GM19463 (cell line): ENCODE data around the gene UCN2.

ENCODE experiments used
- ATAC-seq: cut with Tn5 transposase; IDR thresholded peaks from one replicate; pipeline ENCODE4 v1.9.1; 2021; ENCODE audit warnings: mild to moderate bottlenecking, moderate library complexity; ENCODE audit not compliant: unreplicated experiment

Gene UCN2, protein sequence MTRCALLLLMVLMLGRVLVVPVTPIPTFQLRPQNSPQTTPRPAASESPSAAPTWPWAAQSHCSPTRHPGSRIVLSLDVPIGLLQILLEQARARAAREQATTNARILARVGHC

GRCh38 chr3:48563382-48563918 lies at the start of gene UCN2:
Gene UCN2 (minus strand): TSS chr3:48563781. CDS start chr3:48563124, 657 bp downstream.
- ATAC-seq: no peak

DNA sequence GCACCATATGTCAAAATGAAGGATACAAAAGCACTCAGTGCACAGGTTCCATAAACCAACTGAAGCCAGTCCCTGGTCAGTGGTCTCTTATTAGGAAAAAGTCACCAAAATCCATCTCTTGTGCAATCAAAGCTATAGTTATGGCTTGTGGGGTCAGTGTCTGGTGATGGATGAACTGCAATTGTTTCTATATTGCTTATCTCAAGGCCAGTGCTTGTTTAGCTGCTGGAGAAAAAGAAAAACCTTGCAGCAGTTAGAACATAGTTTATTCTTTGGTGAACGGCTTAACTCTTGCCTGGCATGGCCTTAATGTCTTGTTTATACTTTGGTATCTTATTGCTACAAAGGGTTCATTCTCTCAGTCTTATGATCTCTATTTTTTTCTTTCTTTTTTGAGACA lies 48.7 kb upstream of the UCN2 start:
- ATAC-seq: no peak

DNA sequence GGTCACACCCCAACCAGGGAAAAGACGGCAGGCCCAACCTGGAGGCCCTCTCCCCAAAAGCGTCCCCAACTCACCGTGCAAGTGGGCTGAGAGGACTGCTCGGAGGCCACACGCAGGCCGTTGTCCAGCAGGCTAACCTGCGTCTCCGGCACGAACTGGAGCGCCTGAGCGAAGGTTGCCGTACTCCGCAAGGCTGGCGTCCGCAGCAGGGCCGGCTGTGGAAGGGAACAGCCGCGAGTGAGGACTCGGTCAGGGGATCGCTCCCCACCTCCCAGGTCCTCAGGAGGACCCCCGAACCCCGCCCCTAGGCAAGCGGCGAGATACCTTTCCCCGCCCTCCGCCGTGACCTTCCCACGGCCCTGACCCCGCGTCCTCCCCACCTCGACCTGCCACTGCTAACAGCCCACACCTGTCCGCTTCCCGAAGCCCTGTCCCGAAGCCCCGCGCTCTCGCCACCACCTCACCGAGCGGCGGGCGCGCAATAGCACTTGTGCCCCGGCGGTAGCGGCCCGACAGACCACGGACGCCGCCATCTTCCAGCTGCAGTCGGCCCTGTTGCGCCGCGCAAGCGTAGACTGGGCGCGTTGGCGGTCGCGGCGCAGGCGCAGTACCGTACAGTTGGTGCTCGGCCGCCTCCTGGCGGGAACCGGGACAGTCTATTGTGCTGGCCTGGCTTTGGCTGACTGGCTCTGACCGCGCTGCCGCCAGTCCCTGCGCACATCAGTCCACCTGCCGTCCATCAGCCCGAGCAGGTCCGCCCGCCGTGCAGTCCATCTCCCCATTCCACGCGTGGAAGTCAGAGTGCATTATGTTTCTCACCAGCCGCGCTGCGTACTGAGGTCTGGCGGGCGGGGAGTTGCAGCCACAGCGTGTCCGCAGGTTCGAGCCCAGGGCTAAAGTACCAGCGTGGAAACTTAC lies 45.8 kb upstream of the UCN2 start, which contains the start of gene UQCRC1:
TSS of gene UQCRC1 (minus strand) at position 559 of the 918 bp plus-strand sequence. CDS start at position 533, 26 bp downstream.
- peak; percentile 99 for ATAC-seq

- no peak for ATAC-seq
Measured at GRCh38 chr3:48607519-48607918, 43.9 kb upstream of the UCN2 start.

GRCh38 chr3:48601622-48601994 lies 38.0 kb upstream of the UCN2 start:
- ATAC-seq: no peak

GRCh38 chr3:48600711-48601621 lies 37.4 kb upstream of the UCN2 start:
- no peak for ATAC-seq

DNA sequence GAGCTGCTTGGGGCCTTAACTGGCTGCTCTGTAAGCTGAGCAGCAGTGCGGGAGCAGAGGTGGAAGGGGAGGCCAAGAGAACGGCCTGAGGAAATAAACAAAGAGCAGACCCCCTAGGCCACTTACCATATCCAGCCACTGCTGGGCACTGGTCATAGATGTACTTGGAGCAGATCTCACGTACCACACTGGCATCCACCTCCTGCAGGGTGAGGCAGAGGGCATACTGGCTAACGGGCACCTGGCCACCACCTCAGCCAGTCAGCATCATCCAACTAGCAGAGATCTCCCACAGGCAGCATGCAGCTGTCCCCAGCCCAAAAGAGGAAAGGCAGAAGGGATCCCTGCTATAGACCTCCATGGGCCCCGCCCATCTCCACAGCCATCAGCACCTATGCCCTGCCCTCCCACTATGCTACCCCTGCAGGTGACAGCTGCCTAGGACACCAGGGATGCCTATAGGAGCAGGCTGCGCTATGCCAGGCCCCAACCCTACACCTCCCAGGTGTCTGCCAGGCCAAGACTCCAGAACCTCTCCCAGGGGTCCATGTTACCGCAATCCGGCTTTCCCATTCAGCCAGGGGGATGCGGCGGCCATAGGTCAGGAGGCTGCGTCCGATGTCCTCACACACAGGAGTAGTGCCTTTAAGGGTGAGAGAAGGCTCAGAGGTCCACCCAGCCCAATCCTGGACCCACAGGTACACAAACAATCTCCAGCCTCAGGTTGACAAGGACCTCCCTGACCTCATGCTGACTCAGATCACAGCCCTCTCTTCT lies 36.1 kb upstream of the UCN2 start:
- ATAC-seq: no peak

DNA sequence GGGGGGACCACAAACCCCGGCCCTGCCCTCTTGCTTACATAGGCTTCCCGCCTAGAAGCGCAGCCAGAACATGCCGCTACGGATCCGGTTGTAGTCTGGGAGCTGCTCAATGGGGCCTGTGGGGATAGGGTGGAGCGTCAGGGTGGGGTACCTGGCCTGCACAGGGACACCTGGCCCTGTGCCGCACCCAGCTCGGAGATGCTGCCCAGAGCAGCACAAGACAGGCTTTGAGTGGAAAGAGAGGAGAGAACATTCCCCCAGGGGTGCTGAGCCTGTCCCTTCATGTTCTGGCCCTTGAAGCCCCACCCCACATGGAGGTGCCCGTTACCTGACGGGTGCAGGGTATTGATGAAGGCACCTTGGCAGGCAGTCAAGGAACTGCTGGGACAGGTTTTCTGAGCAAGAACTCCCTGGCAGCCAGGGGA lies 35.5 kb upstream of the UCN2 start:
- ATAC-seq: no peak

- ATAC-seq: no peak
Measured at GRCh38 chr3:48598323-48599076, 34.9 kb upstream of the UCN2 start.

GRCh38 chr3:48597408-48597800 lies 33.8 kb upstream of the UCN2 start:
- ATAC-seq: no peak

DNA sequence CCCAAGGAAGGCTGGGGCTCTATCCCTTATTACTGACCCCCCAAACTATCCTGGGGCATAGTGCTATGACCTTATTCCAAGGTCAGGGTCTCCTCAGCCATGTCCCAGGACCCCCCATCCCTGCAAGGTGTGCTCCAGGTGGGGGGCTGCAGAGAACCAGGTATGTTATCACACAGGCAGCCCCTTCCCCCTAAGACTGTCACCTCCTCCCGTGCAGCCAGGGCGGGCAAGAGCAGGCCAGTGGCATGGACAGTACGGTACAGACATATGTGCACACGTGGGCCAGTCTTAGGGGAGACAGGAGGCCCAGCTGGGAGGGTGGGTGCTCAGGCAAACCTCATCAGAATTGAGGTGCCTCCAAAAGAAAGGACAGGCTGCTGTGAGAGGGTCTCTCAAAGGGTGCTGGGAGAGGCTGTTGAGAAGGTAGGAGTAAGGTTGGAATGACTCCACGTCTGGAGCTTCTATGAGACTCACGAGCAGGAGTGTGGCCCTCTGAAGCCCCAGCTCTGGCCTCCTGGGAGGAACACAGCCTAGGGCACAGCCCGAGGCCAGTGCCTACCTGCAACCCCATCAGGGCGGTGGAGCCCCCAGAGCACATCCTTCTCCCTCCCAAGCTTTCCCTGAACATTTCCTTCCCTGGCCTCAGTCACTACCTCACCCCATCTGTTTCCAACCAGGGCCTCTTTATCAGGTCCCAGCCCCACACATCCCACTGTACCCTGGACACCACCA lies 33.3 kb upstream of the UCN2 start:
- ATAC-seq: no peak

GRCh38 chr3:48596157-48596556 lies 32.6 kb upstream of the UCN2 start:
- no peak for ATAC-seq

DNA sequence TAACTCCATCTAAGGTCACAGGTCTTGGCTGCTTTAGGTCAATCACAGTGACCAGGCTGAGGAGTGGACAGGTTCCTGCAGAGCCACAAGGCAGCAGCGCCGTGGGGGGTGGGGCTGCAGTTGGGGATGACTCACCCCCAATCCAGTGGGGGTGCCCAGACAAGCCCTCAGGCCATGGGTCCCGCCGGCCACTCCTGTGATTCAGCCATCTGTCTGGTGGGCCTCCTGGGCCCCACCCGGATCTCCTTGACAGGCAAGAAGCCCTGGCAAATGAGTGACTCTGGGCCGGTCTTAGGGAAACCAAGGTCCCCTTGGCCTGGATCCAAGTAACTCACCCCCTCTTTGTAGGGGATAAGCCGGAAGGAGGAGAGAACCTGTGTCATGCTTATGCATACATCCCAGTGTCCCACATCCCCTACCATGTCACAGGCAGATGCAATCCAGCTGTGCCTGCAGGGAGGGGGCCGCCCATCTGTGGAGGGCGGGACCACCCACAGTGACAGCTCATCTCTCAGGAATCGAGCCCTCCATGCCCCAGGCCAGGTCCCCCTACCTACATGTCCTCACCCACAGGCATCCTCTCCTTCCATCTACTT lies 32.0 kb upstream of the UCN2 start:
- ATAC-seq: no peak

GRCh38 chr3:48595075-48595525 lies 31.5 kb upstream of the UCN2 start, which contains the start of gene COL7A1:
Gene COL7A1 (minus strand): TSS chr3:48595329. CDS start chr3:48595159, 170 bp downstream.
- ATAC-seq: no peak

- no peak for ATAC-seq
Measured at GRCh38 chr3:48594417-48595049, 31.0 kb upstream of the UCN2 start.

- ATAC-seq: no peak
Measured at GRCh38 chr3:48593337-48593736, 29.8 kb upstream of the UCN2 start.

DNA sequence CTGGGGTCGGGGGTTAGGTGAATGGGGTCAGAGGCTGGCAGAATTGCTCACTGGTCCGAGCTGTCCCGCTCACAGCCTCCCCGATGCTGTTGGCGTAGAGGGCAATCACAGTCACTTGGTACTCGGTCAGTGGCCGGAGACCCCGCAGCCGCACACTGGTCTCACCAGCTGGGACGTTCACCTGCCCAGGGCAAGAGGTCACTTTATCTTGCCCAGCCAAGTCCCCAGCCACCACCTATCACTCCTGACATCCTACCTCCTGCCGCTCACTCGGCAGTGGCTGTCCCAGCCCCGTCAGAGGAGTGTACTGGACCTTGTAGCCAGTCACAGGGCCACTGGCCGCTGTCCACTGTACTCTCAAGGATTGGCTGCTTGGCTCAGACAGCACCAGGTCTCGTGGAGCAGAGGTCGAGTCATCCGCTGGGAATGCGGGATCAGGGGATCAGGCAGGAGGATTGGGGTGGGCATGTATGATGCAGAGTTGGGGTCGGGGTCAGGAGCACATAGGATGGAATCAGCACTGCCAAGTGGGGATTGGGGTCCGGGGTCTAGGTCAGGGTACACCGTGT lies 29.0 kb upstream of the UCN2 start:
- no peak for ATAC-seq
